Endothelial cell of umbilical vein (primary cell): ENCODE results near the gene ETV7. TPM values are rescaled to one million over a fixed set of nuclear protein-coding genes. Genes with fewer than 3 reads are reported as not detected.

Experiments used
- BruUV-seq: library from RNA; stranded (reverse); fragments of 400-500 nt; replicated peaks from 2 replicates; lab custom pipeline; 2021; lab: Mats Ljungman, UMichigan
- CTCF ChIA-PET: fragments of 300-600, 350-600 bp; sonication (Branson Sonifier 250); formaldehyde crosslinking; loops from one replicate; lab custom pipeline; 2021; ENCODE audit warnings: antibody characterized with exemption, inconsistent platforms; lab: Charles Lee
- POLR2A ChIA-PET: fragments of 300-600, 350-600 bp; sonication (Branson Sonifier 250); formaldehyde crosslinking; loops from one replicate; lab custom pipeline; 2021; ENCODE audit warnings: antibody characterized with exemption, inconsistent platforms; lab: Charles Lee
- DNase-seq: peaks from one replicate; pipeline ENCODE4 v3.0.0-alpha.2; 2011; ENCODE audit warnings: low read depth, low spot score
- FAIRE-seq: peaks from 2 replicates; lab custom pipeline; 2011; peaks lifted over from hg19 to GRCh38; lab: Jason Lieb, UNC
- H2AFZ ChIP-seq: 2 replicates; pipeline ENCODE4 v1.6.0; 2012; ENCODE audit warnings: low read depth, low read length, control low read depth, inconsistent platforms
- H3K27ac ChIP-seq: 2 replicates; pipeline ENCODE4 v1.5.1; 2011; ENCODE audit warnings: low read depth, mild to moderate bottlenecking, control low read depth, low read length, moderate library complexity; ENCODE audit not compliant: insufficient read depth
- H3K27me3 ChIP-seq, 2 experiments: 2 replicates each; pipeline versions ENCODE4 v1.6.0 to v1.6.1; 2011; ENCODE audit warnings: low read length in 2 of 2, mixed read lengths in 1 of 2; ENCODE audit not compliant: control insufficient read depth in 2 of 2, insufficient read depth in 2 of 2
- H3K36me3 ChIP-seq, 2 experiments: 2 replicates in 1 of 2; 3 replicates in 1 of 2; pipeline ENCODE4 v1.5.1; 2011; ENCODE audit warnings: low read length in 2 of 2, mild to moderate bottlenecking in 1 of 2, moderate library complexity in 1 of 2; ENCODE audit not compliant: control insufficient read depth in 2 of 2, insufficient read depth in 2 of 2; ENCODE audit errors: extremely low read depth in 1 of 2
- H3K4me1 ChIP-seq: 3 replicates; pipeline ENCODE4 v1.5.1; 2011; ENCODE audit warnings: mild to moderate bottlenecking, low read length; ENCODE audit not compliant: control insufficient read depth, insufficient read depth; ENCODE audit errors: extremely low read depth
- H3K4me2 ChIP-seq: 2 replicates; pipeline ENCODE4 v1.6.1; 2011; ENCODE audit warnings: low read length, control low read depth, mixed read lengths; ENCODE audit not compliant: insufficient read depth
- H3K4me3 ChIP-seq, 3 experiments: fragments of 200-600 bp in 1 of 3; sonication (generic), shearing (Covaris generic) in 1 of 3; replicated peaks in 1 of 3; 2 replicates each; pipeline ENCODE4 v1.5.1; 2011 to 2016; ENCODE audit warnings: control low read depth in 3 of 3, low read length in 3 of 3, mild to moderate bottlenecking in 2 of 3, inconsistent platforms in 1 of 3, low read depth in 1 of 3, moderate library complexity in 1 of 3; ENCODE audit not compliant: insufficient read depth in 1 of 3
- H3K79me2 ChIP-seq: 2 replicates; pipeline ENCODE4 v1.6.0; 2012; ENCODE audit warnings: low read length, inconsistent platforms; ENCODE audit not compliant: control insufficient read depth, insufficient read depth
- H3K9ac ChIP-seq: replicated peaks from 2 replicates; pipeline ENCODE3; 2011; ENCODE audit warnings: low read length, control low read depth; ENCODE audit not compliant: insufficient read depth; ENCODE audit errors: extremely low read depth
- H3K9me1 ChIP-seq: replicated peaks from 3 replicates; pipeline ENCODE4 v1.6.0; 2011; ENCODE audit warnings: mild to moderate bottlenecking, low read length; ENCODE audit not compliant: control insufficient read depth, insufficient read depth; ENCODE audit errors: extremely low read depth
- H3K9me3 ChIP-seq: replicated peaks from 2 replicates; pipeline ENCODE4 v1.5.1; 2012; ENCODE audit warnings: low read length, inconsistent platforms; ENCODE audit not compliant: control insufficient read depth, insufficient read depth
- H4K20me1 ChIP-seq: replicated peaks from 2 replicates; pipeline ENCODE3; 2011; ENCODE audit warnings: mild to moderate bottlenecking, low read length; ENCODE audit not compliant: control insufficient read depth, insufficient read depth; ENCODE audit errors: extremely low read depth
- EZH2 ChIP-seq: IDR thresholded peaks from 2 replicates; pipeline ENCODE4 v1.6.1; 2012; ENCODE audit warnings: borderline replicate concordance, low read depth, mild to moderate bottlenecking, moderate library complexity, low read length, inconsistent platforms; ENCODE audit not compliant: severe bottlenecking
- FOS ChIP-seq: IDR thresholded peaks from 2 replicates; pipeline ENCODE4 v1.6.1; 2011; ENCODE audit warnings: mild to moderate bottlenecking, low read length, moderate library complexity, borderline replicate concordance; ENCODE audit not compliant: insufficient read depth
- GATA2 ChIP-seq: IDR thresholded peaks from 2 replicates; pipeline ENCODE4 v1.7.0; 2011; ENCODE audit warnings: low read depth, mild to moderate bottlenecking, moderate library complexity, mixed read lengths, low read length; ENCODE audit not compliant: insufficient read length, insufficient read depth
- JUN ChIP-seq: IDR thresholded peaks from 2 replicates; pipeline ENCODE4 v1.6.1; 2011; ENCODE audit warnings: borderline replicate concordance, low read depth; ENCODE audit not compliant: insufficient read length, insufficient read depth
- MAX ChIP-seq: IDR thresholded peaks from 2 replicates; pipeline ENCODE4 v1.6.1; 2011; ENCODE audit not compliant: insufficient read depth, insufficient read length
- MYC ChIP-seq: IDR thresholded peaks from one replicate; pipeline ENCODE4 v1.6.1; 2011; ENCODE audit warnings: mild to moderate bottlenecking, low read depth, low read length
- POLR2A ChIP-seq: IDR thresholded peaks from 2 replicates; pipeline ENCODE4 v1.6.1; 2012; ENCODE audit warnings: low read depth, mild to moderate bottlenecking, control low read depth, low read length
- POLR2AphosphoS5 ChIP-seq: IDR thresholded peaks from 2 replicates; pipeline ENCODE4 v1.6.1; 2012; ENCODE audit warnings: low read depth, mild to moderate bottlenecking, control low read depth, low read length, moderate library complexity; ENCODE audit not compliant: insufficient read depth
- dilution Hi-C: fragments of 300-500 bp; cut with MboI; formaldehyde crosslinking; loops from one replicate; pipeline ENCODE4 v1.15.0; 2019; ENCODE audit warnings: low sequenced_read_pairs; ENCODE audit not compliant: extremely low pct_ligation_motif_present
- intact Hi-C: fragments of 100-400 bp; cut with micrococcal nuclease; formaldehyde crosslinking; loops from one replicate; pipeline ENCODE4 v1.10.0; 2022
- polyA plus RNA-seq, 4 experiments: library from polyadenylated mRNA; depleted of rRNA in 3 of 4; stranded (reverse) in 3 of 4; unstranded in 1 of 4; fragments of >200 nt; gene quantifications; 2 replicates each; pipeline versions ENCODE4 v1.2.1 to v1.2.3, GENCODE V29; 2011 to 2012; ENCODE audit warnings: missing spikeins in 1 of 4
- total RNA-seq: library from RNA; stranded (reverse); gene quantifications from 2 replicates; pipeline ENCODE4 v1.2.3, GENCODE V29; 2021
- TF ChIP-seq, protein P1 (sequence below), 2 donors: IDR thresholded peaks; 1 replicate in 1 of 2; 2 replicates in 1 of 2; pipeline ENCODE4 v1.5.1; 2011; ENCODE audit warnings: low read length in 2 of 2, mild to moderate bottlenecking in 2 of 2, moderate library complexity in 2 of 2, control low read depth in 1 of 2, inconsistent platforms in 1 of 2, low read depth in 1 of 2; ENCODE audit not compliant: insufficient read depth in 1 of 2; ENCODE audit errors: extremely low read depth in 1 of 2

ETV7 gene
- total and polyA plus RNA-seq, 2 donors (not counting 3 experiments of a cell fraction or from before 2014, with no cell fraction given), result 0.23 to 0.58 TPM

GRCh38 chr6:36336779-36337241 lies 50.7 kb downstream of the ETV7 start, which contains the start of gene BNIP5:
Gene BNIP5, minus strand, starts transcription at chr6:36336888. Its CDS starts 6,198 bp downstream, at chr6:36330690.
- H4K20me1 ChIP-seq, result no peaks in the 10 kb centered on the region
- H3K9me3 ChIP-seq, result no peaks in the 10 kb centered on the region
- H3K9me1 ChIP-seq, result no peaks in the 10 kb centered on the region
- TF ChIP-seq POLR2A, result no peak
- no peak for TF ChIP-seq JUN
- no peak for TF ChIP-seq MYC
- TF ChIP-seq POLR2AphosphoS5, result no peak
- TF ChIP-seq, protein P1, sequence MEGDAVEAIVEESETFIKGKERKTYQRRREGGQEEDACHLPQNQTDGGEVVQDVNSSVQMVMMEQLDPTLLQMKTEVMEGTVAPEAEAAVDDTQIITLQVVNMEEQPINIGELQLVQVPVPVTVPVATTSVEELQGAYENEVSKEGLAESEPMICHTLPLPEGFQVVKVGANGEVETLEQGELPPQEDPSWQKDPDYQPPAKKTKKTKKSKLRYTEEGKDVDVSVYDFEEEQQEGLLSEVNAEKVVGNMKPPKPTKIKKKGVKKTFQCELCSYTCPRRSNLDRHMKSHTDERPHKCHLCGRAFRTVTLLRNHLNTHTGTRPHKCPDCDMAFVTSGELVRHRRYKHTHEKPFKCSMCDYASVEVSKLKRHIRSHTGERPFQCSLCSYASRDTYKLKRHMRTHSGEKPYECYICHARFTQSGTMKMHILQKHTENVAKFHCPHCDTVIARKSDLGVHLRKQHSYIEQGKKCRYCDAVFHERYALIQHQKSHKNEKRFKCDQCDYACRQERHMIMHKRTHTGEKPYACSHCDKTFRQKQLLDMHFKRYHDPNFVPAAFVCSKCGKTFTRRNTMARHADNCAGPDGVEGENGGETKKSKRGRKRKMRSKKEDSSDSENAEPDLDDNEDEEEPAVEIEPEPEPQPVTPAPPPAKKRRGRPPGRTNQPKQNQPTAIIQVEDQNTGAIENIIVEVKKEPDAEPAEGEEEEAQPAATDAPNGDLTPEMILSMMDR (IDR thresholded peaks at IDR 0.05; ENCODE audit: extremely low read depth in 1 of 2, insufficient read depth in 1 of 2, low read depth in 1 of 2, low read length in 2 of 2), result no peak
- no peak for TF ChIP-seq EZH2
- TF ChIP-seq FOS, result no peak
- no peak for TF ChIP-seq GATA2
- no peak for TF ChIP-seq MAX
- no peak within 1 kb of the TSS for H3K9ac ChIP-seq
- peaks cover 59 to 64% of the 10 kb centered on the region in 2 experiments for H3K27me3 ChIP-seq
- no TSS peak for BruUV-seq
- DNase-seq (no peak), FAIRE-seq (no peak)
- H3K4me1 ChIP-seq, result peaks cover 4% of the 10 kb centered on the region
- H2AFZ ChIP-seq, result no peak within 1 kb of the TSS
- ChIA-PET POLR2A (no interaction called here), CTCF (interaction anchor here (1.6 to 2.7 kb wide), 2 partner anchors 23 to 34 kb away, joined by 4 to 13 read pairs; no protein-coding TSS in a partner anchor)
- no peak within 1 kb of the TSS for H3K4me3 ChIP-seq
- intact Hi-C loops, result no loop called here
- H3K4me2 ChIP-seq, result no peak within 1 kb of the TSS
- H3K36me3 ChIP-seq, result no peaks in the 10 kb centered on the region
- dilution Hi-C loops, result no loop called here
- H3K79me2 ChIP-seq, result no peaks in the 10 kb centered on the region
- no peak within 1 kb of the TSS for H3K27ac ChIP-seq
